Effector memory CD4-positive, alpha-beta T cell (primary cell): ENCODE data around the gene CNIH4.
A peak's percentile ranks its signal among the peaks of the same experiment; 100 is the strongest.

Experiments
- DNase-seq, 3 donors: peaks; one replicate each; pipeline ENCODE4 v3.0.0-alpha.2; 2020
- H3K27ac ChIP-seq: 2 replicates; pipeline ENCODE4 v1.7.0; 2013; ENCODE audit warnings: mild to moderate bottlenecking, low read length, moderate library complexity; ENCODE audit not compliant: insufficient read depth, poor library complexity, severe bottlenecking
- H3K27me3 ChIP-seq: replicated peaks from 2 replicates; pipeline ENCODE4 v1.7.0; 2013; ENCODE audit warnings: mild to moderate bottlenecking, low read length; ENCODE audit not compliant: insufficient read depth, control insufficient read depth, poor library complexity, severe bottlenecking
- H3K36me3 ChIP-seq: 2 replicates; pipeline ENCODE4 v1.7.0; 2013; ENCODE audit warnings: mild to moderate bottlenecking, low read length, moderate library complexity; ENCODE audit not compliant: control insufficient read depth, insufficient read depth
- H3K4me1 ChIP-seq: 2 replicates; pipeline ENCODE4 v1.7.0; 2013; ENCODE audit warnings: low read length, mild to moderate bottlenecking; ENCODE audit not compliant: control insufficient read depth, insufficient read depth, poor library complexity, severe bottlenecking
- H3K4me3 ChIP-seq: 2 replicates; pipeline ENCODE4 v1.7.0; 2013; ENCODE audit warnings: low read length, low read depth, mild to moderate bottlenecking; ENCODE audit not compliant: insufficient read depth, poor library complexity, severe bottlenecking
- H3K9me3 ChIP-seq: 2 replicates; pipeline ENCODE4 v1.7.0; 2013; ENCODE audit warnings: mild to moderate bottlenecking, low read length, moderate library complexity; ENCODE audit not compliant: control insufficient read depth

Gene CNIH4

DNA sequence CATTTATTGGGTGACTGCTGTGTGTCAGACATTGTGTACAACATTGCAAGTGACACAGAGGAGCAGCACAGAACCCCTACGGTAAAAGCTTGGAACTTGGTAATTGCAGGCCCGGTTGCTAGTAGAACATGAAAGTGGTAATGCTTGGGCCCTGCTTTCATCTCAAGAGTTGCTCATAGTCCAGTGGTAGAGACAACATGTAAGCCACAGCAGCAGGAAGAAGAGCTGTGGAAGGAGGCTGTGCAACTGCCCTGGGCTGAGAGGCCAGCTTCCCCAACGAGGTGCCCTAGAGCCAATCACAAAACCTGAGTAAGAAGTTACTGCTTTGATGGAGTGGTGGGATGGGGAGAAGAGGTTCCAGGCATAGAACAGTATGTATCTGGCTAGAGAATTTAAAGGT is 18.4 kb downstream of the CNIH4 start:
- Histone ChIP-seq H3K36me3 (peaks cover 18% of the 10 kb centered on the region), H3K9me3 (no peaks in the 10 kb centered on the region), H3K27me3 (no peaks in the 10 kb centered on the region), H3K4me1 (peaks cover 51% of the 10 kb centered on the region), H3K4me3 (no peak overlapping the region), H3K27ac (no peak overlapping the region)
- DNase-seq = no peak

- H3K27ac ChIP-seq = peak overlapping the region; percentile 8
- H3K9me3 ChIP-seq = no peaks in the 10 kb centered on the region
- no peak overlapping the region for H3K4me3 ChIP-seq
- no peaks in the 10 kb centered on the region for H3K27me3 ChIP-seq
- no peak for DNase-seq
- peaks cover 74% of the 10 kb centered on the region for H3K4me1 ChIP-seq
- H3K36me3 ChIP-seq = no peaks in the 10 kb centered on the region
Measured at GRCh38 chr1:224377676-224378006, 21.0 kb downstream of the CNIH4 start.

GRCh38 chr1:224378855-224379631 is 22.4 kb downstream of the CNIH4 start:
- H3K27me3 ChIP-seq = no peaks in the 10 kb centered on the region
- H3K9me3 ChIP-seq = no peaks in the 10 kb centered on the region
- H3K4me3 ChIP-seq = no peak overlapping the region
- no peak for DNase-seq
- H3K36me3 ChIP-seq = no peaks in the 10 kb centered on the region
- H3K4me1 ChIP-seq = peaks cover 73% of the 10 kb centered on the region
- H3K27ac ChIP-seq = no peak overlapping the region

DNA sequence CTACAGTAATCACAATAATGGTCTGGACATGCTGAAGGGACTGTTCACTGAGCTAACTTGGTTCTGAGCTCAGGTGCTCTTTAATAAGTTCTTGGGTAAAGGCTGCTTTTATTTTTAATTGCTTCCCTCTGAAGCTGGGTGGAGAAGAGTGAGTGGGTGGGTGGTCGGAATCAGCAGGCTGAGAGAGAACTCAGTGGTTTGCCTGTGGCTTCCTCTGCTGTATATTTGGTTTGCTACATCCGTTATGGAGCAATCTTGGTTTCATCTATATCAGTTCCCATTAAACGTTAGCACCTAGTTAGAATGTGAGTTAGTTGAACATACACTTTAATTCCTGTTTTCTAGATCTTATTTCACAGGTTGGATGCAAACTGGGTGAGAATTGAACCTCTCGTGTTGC is 23.3 kb downstream of the CNIH4 start:
- Histone ChIP-seq H3K27me3 (no peaks in the 10 kb centered on the region), H3K36me3 (no peaks in the 10 kb centered on the region), H3K4me1 (peaks cover 66% of the 10 kb centered on the region), H3K9me3 (no peaks in the 10 kb centered on the region), H3K27ac (peak overlapping the region; percentile 19), H3K4me3 (peak overlapping the region; percentile 18)
- peak in 2 of 3 donors; percentile 11 to 36 for DNase-seq

DNA sequence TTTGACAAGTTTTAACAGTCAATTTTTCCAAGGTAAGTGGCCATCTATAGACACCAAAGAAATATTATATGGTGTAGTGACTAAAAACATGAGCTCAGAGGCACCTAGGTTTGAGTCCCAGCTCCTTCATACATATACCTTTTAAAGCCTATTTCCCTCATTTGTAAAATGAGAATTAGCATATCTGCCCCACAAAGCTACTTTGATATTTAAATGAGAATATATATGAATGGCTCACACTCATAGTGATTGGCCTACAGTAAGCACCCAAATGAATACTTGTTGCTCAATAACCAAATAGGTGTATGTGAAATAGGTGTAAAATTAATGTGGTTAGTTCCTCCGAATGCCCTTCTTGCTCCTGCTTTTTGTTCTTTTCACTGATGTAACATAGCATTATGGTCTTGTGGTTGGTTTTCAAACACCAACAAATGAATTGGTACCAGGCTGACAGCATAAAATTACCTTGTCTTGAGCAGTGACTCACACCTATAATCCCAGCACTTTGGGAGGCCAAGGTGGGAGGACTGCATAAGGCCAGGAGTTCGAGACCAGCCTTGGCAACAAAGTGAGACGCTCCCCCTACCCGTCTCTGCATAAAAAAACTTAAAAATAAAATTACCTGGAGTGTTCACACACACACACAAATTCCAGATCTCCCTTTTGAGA is 25.3 kb downstream of the CNIH4 start:
- H3K27ac ChIP-seq = peak overlapping the region; percentile 2
- no peaks in the 10 kb centered on the region for H3K36me3 ChIP-seq
- peaks cover 54% of the 10 kb centered on the region for H3K4me1 ChIP-seq
- no peaks in the 10 kb centered on the region for H3K9me3 ChIP-seq
- H3K4me3 ChIP-seq = no peak overlapping the region
- H3K27me3 ChIP-seq = no peaks in the 10 kb centered on the region
- no peak for DNase-seq

DNA sequence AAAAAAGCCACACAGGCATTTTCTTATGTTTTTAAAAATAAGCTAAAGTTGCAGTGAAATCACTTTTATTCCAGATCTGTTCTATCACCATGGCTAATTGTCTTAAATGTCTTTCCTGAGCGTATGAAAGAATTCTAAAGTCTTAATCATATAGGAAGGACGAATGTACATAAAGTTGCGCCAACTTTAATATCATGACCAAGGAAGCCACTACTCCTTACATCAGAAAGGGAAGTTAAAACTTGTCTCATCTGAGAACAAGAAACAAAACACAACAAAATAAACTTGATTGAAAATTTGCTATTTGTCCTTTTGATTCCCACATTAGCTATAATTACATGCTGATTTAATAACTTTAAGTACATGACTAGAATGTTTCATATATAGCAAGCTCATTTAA is 26.5 kb downstream of the CNIH4 start:
- peaks cover 51% of the 10 kb centered on the region for H3K4me1 ChIP-seq
- no peaks in the 10 kb centered on the region for H3K27me3 ChIP-seq
- no peak for DNase-seq
- H3K36me3 ChIP-seq = peaks cover 2% of the 10 kb centered on the region
- no peaks in the 10 kb centered on the region for H3K9me3 ChIP-seq
- H3K27ac ChIP-seq = no peak overlapping the region
- no peak overlapping the region for H3K4me3 ChIP-seq

DNA sequence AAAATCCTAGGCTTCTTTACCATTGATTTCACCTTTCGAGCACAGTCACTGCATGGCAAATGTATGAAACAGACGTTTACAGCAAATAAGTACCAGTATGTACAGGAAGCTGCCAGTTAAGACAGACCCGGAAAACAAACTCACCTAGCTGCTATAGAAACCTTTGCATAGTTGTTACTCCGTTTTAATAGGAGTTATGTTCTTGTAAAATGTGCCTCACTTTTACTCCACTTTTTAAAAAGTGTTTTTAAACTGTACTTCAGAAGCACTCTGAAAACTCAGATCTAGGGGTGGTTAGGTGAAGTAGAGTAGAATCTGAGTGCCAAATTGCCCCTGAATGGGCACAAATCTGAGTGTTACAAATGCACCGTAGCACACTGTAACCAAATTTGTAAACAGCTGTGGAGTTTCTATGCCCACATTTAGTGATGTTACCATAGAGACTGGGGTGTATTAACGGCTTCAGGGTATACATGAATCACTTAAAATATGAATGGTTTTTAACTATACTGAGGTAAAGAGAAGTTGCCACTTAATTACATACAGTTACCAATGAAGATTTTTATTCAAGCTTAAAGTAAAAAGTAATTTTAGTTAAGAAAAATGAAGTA is 30.7 kb downstream of the CNIH4 start:
- peak overlapping the region; percentile 37 for H3K27ac ChIP-seq
- H3K4me3 ChIP-seq = no peak overlapping the region
- no peaks in the 10 kb centered on the region for H3K27me3 ChIP-seq
- H3K9me3 ChIP-seq = no peaks in the 10 kb centered on the region
- peaks cover 17% of the 10 kb centered on the region for H3K4me1 ChIP-seq
- DNase-seq = no peak
- H3K36me3 ChIP-seq = peaks cover 34% of the 10 kb centered on the region

GRCh38 chr1:224387943-224388342 is 31.3 kb downstream of the CNIH4 start:
- H3K36me3 ChIP-seq = peaks cover 39% of the 10 kb centered on the region
- no peak overlapping the region for H3K4me3 ChIP-seq
- no peak for DNase-seq
- H3K9me3 ChIP-seq = no peaks in the 10 kb centered on the region
- peaks cover 15% of the 10 kb centered on the region for H3K4me1 ChIP-seq
- no peaks in the 10 kb centered on the region for H3K27me3 ChIP-seq
- H3K27ac ChIP-seq = peak overlapping the region; percentile 27

DNA sequence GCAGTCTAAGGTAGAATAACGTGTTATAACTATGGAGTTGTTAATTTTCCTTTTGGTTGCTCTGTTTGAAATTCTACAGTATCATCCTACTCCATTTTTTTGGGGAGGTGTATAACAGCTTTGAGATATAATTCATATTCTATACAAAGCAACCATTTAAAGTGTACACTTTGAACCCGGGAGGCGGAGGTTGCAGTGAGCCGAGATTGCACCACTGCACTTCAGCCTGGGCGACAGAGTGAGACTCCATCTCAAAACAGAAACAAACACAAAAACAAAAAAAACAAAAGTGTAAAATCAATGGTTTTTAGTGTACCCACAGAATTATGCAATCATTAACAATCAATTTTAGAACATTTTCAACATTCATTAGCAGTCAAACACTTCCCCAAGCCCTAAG is 33.8 kb downstream of the CNIH4 start:
- Histone ChIP-seq H3K4me3 (no peak overlapping the region), H3K27ac (no peak overlapping the region), H3K9me3 (no peaks in the 10 kb centered on the region), H3K4me1 (peaks cover 15% of the 10 kb centered on the region), H3K27me3 (no peaks in the 10 kb centered on the region), H3K36me3 (peaks cover 55% of the 10 kb centered on the region)
- DNase-seq = no peak
